MV-4-11 (cell line): ENCODE results near the gene FOXE3.

Source experiments
- DNase-seq: peaks from one replicate; lab custom pipeline; 2025; lab: John Stamatoyannopoulos, UW

Gene FOXE3

DNA sequence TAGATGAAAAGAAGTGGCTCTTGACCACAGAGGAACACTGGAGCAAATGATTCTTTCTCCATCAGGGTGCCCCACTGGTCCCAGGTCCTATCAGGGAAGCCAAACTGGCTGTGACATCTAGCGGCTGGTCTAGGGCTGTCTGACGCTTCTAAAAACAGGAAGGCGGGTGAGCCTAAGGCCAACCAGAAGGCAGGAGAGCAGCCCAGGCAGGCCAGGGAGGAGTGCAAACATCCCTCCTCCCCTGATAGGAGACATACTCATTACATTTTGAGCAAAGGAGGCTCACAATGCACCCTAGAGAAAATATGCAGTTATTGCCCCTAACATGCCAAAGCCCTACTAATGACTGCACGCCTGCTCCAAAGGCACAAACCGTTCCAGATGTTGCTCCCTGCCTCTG lies 10.4 kb upstream of the FOXE3 start:
- peak; percentile 69 for DNase-seq

DNA sequence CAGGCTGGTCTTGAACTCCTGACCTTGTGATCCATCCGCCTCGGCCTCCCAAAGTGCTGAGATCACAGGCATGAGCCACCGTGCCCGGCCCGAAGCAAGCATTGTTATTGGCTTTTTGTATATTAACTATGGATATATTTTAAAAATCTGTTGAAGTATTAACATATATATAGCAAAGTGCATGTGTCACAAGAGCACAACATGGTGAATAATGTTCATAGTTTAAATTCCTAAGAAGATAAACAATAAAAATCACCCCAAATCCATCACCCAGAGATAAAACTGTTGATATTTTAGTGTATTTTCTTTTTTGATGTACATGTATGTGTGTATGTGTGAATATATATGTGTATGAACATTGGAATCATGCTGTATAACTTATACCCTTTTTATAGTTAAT lies 9.1 kb upstream of the FOXE3 start:
- no peak for DNase-seq

DNA sequence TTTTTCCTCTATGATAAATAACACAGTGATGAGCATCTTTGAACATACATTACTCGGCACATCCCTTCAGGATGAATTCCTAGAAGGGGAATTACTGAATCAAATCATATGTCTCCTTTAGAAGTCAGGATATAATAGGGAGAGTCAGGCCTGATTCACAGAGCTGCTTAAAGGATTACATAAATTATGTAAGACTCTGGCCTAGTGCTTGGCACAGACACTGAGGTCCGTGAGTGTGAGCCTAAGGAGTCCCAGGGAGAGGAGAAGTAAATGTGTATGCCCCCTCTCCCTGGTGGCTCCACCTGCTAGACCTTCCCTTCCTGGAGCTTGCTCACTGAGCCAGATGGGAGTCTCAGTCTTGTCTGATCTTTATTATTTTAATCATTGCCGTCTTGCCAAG lies 8.6 kb upstream of the FOXE3 start:
- no peak for DNase-seq

DNA sequence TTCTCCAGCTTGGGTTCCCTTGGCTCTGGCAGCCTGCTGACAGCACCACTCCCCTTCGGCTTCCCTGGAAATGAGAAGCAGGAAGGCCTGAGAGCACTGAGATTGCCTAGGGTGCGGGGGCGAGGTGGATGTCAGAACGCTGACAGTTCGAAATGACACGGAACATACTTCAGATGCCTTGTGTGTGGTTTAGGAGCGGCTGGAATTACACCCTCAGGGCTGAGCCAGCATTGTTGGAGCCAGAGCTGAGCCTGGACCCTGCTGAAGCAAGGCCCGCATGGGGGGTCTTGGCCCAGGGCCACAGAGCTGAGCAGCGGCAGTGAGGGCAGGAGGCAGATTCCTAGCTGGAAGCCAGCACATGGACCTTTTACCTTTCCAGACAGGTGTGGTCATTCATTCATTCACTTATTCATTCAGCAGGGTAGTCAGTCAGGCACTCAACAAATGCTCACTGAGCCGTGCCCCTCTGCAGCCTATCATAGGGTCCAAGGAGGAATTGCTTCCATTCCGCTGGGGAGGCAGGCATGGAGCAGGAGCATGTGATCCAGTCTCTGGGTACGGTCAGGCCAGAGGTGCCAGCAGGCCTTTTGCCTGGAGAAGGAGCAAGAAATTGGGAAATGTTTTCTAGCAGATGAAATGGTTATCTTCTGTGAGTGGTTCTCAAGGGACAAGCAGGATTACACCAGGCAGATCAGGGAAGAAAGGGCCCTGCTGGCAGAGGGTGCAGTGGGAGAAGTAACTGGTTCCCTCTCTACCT lies 6.6 kb upstream of the FOXE3 start:
- DNase-seq: no peak

DNA sequence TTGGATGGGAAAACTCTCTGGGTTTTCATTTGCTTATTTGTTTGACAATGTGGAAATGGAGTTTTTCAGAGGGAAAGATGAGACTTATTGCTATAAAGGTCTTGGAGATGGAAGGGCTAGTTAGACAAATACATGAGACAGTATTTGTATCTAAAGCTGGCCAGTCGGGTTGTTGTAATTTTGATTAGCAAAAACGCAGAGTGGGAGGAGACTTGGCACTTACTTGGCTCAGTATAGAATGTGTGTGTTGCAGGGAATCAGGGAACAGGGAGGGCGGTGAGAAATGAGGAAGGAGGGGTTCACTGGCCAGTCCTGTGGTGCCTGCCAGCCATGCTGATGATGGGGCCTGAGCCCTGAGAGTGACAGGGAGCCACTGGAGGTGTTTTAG lies 6.0 kb upstream of the FOXE3 start:
- DNase-seq: peak; percentile 17

DNA sequence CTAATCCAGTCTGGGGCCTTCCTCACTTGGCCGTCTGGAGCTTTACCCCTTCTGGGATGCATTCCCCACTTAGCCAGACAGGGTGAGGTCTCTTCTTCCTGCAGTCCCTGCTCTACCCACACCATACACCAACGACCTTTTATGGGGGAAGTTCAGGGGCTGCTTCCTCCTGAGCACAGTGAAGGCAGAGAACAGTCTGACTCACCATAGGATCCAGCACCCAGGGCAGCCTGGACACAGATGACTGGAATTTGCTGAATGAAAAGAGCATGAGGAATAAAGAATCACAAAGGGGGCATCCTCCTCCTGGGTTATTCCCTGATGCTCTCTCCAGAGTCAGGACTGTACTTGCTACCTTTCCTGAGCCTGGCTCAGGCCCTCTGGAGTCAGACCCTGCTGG lies 4.6 kb upstream of the FOXE3 start:
- DNase-seq: peak; percentile 63

DNA sequence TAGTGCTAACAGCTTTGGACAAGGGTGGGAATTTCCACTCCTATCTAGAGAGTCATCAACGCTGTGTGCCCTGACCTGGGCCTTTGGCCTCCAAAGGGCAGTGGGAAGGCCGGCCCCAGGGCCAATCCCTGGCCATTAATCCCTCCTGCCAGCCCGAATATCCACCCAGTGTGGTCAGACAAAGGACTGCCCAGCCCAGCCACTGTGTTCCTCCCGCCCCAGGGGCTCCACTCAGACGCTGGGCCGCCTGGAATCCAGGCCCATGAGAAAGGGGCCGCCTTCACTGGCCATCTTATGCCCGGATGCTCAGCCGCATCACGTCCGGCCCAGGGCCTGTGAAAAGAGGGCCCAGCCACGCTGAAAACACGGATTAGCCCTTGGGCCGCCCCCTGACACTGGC lies 3.6 kb upstream of the FOXE3 start:
- no peak for DNase-seq

DNA sequence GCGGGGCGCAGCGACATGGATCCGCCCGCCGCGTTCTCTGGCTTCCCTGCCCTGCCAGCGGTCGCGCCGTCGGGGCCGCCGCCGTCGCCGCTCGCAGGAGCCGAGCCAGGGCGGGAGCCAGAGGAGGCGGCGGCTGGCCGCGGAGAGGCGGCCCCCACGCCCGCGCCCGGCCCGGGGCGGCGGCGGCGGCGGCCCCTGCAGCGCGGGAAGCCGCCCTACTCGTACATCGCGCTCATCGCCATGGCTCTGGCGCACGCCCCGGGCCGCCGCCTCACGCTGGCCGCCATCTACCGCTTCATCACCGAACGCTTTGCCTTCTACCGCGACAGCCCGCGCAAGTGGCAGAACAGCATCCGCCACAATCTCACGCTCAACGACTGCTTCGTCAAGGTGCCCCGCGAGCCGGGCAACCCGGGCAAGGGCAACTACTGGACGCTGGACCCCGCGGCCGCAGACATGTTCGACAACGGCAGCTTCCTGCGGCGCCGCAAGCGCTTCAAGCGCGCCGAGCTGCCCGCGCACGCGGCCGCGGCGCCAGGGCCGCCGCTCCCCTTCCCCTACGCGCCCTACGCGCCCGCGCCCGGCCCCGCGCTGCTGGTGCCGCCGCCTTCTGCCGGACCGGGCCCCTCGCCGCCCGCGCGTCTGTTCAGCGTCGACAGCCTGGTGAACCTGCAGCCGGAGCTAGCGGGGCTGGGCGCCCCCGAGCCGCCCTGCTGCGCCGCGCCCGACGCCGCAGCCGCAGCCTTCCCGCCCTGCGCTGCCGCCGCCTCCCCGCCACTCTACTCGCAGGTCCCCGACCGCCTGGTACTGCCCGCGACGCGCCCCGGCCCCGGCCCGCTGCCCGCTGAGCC lies 459 bp downstream of the FOXE3 start:
- DNase-seq: no peak

DNA sequence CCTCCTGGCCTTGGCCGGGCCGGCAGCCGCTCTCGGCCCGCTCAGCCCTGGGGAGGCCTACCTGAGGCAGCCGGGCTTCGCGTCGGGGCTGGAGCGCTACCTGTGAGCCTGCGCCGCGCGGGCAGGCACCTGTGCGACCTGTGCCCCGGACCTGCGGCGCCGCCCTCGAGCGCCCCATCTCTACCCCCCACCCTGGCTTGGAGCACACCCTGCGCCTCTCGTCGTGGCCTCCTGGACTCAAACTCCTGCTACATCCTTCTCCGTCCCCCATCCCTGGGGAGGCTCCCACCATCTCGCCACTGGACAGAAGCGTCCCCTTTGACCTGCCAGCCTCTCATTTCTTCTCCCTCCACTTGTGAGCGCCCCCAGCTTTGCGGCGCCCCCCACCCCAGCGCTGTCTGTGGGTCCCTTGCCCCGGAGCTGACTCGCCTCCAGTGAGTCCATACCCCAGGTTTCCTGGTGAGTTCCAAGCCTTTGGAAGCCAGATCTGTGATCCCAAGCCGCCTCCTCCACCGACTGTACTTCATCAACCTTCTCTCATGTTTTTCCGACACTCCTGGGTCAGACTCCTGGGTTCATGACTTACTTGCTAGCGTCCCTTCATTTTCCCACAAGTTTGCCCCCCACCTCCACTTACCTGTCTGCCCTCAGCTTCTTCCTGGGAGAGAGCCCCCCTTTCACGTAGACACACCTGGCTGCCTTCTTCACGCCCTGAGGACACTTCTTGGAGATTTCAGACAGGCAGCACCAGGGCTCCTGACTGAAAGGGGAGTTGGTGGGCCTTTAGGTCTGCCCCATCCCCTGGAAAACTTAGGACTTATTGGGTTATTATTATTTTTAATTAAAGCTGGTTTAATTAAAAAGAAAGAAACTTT lies 1.3 kb downstream of the FOXE3 start:
- DNase-seq: no peak

DNA sequence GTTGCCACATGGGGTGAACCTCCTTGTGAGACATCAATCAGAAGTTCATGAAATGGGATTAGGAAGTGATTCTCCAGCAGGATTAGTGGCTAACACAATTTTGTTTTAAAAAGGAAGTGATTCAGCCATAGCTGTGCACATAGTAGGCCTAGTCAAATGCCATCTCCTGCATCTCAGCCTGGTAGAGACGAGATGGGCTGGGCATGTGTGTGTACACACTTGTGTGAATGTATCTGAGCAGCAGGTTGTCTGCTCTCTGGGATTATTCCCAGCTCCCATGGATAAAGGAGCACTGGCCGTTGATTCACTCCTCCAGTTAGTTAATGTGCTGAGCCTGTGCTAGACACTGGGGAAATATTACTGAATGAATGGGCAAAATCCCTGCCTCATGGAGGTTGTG lies 2.0 kb downstream of the FOXE3 start:
- DNase-seq: peak; percentile 61

DNA sequence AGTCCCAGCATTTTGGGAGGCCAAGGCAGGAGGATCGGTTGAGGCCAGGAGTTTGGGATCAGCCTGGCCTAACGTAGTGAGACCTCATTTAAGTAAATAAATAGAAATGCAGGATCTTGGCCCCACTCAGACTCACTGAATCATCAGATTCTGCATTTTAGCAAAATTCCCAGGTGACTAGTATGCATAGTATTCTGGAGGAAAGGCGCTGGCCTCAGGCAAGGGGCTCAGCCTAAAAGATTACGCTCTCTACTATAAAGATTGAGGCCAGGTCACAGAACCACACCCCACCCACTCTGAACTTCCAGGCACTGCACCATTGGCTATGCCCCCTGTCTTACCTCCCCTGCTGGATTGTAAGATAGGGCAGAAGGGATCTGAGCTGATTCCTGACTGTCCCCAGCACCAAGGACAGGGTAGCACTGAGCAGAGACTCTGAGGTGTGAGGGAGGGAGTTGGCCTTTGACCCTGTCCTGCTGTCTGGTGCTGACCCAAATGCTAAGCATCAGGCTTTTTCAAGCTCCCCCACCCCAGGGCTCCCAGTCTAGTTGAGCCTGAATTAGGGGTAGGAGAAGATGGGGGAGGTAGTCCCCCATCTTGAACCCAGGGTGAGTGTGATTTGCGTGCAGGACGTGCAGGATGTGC lies 2.7 kb downstream of the FOXE3 start:
- DNase-seq: no peak

DNA sequence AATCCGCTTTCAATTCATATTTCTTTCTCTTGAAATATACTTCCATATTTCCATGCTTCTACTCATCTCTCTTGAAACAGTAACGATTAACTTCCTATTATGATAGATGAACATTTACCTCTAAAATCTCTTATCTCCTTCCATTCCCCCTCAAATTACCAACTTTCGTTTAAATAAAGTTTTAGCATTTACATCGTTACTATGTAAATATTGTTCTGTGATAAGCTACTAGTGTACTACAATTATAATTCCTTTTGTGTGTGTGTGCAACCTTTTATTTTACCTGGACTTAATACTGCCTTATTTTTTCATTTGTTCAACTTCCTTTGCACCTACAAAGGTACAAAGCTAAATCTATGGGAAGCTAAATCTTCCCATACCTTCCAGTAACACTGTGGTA lies 4.5 kb downstream of the FOXE3 start:
- no peak for DNase-seq

DNA sequence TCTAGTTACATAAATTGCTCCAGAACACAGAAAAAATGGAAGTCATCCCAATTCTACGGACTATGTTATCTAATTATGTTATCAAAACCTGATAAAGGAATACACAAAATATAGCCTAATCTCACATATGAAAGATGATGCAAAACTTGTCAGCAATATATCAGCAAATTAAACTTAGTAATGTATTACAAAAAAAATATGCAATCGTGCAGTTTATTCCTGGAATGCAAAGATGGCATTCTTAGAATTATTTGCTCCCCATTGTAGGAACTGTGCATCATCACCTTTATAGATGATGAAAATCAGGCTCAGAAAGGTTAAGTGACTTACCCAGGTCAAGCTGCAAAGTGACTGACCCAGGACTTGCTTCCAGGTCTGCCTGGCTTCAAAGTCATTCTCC lies 7.8 kb downstream of the FOXE3 start:
- no peak for DNase-seq

DNA sequence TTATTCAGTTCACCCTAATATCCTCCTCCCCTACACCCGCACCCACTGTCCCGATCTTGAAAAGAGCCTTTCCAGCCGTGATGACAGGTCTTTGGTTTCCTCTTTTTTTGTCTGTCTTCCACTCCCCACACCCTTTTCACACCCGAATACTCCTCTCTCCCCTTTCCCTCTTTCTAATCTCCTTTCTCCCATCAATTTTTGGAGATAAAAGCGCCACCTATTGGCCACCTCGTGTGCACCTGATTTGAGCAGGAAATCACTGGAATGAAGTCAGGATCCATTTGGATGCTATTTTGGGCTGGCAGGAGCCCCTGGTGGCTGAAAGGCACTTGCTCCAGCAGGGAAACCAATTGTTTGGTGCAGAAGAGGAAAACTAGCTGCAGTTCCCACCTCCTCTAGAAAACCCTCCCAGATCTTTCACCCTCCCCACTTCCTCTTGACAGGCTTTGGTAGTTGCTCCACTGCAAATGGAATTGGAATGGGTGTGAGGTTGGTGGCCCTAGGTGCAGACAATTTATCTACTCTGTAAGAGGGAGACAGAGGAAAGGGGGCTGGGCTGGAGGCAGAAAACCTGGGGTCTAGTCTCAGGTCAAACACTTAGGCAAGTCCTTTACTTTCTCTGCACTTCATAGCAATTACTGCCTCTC lies 8.4 kb downstream of the FOXE3 start:
- peak; percentile 13 for DNase-seq

DNA sequence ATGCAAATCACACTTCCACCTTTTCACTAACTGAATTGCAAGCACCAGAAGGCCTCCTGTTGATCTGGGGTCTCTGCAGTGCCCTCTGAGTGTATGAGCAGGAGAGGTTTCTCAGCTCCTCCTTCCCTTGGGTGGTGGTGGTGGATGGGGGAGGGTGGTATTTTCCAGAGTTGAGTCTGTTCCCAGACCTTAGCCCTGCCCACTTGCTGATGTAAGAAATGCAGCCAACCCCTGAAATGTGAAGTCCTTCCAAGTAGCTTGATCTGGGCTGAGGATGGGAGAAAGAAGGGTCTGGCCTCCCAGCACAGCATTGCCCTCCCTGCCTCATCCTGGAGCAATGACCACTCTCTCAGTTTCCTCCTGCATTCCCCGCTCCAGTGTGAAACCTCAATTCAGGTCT lies 15.4 kb downstream of the FOXE3 start:
- peak; percentile 3 for DNase-seq

DNA sequence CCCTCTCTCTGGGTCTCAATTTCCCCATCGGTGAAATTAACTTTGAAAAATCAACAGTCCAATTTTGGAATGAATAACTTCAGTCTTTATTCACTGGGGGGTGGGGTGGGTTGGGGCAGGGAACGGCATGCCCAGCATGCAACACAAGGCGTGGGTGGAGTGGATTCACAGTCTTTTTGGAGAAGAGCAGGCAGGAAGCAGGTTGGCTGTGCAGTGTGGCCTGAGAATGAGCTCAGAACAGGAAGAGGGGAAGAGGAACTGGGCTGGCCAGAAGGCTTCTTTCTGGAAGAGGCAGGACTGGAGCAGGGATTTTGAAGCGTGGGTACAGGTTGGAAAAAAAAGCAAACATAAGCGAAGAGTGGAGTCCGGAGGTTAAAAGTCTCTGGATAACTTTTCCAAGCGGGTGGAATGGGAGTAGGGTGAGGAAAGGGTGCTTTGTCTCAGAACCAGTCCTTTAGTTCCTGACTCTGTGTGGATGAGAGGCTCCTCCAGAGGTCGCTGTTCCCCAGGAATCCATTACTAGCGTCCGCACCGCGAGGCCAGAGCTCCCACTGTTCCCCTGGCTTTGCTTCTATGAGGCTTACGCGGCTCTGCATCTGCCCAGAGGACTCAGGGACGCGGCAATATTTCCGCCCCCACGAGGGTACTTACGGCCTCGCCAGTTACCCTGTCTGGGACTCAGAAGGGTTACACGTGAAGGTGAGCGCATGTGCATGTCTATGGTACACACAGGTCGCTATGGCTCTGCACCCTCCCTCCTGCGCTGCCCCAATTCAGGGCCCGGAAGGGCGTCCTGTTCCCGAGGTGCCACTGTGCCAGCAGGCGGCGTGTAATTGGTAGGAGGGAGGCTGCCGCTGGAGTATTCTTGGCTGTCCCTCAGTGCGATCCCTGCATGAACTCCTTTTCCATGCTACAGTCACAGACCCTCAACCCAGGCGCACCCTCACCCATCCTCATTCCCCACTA lies 16.3 kb downstream of the FOXE3 start:
- peak; percentile 84 for DNase-seq

DNA sequence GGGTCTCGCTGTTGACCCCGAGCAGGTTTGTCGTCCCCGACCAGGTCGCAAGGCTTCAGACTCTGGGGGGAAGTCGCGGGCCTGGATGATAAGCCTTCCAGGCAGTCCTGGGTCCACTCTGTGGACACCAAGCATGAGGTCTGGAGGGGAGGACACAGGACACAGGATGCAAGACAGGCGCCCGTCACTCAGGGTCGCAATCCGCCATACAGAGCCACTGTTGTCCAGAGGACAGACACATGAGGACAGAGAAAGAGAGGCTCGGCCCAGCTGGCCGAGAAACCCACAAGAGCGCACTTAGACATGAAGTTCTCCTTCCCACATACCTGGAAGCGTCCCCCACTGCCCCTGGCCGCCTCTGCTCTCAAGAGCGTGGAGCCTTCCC lies 16.9 kb downstream of the FOXE3 start:
- DNase-seq: no peak

DNA sequence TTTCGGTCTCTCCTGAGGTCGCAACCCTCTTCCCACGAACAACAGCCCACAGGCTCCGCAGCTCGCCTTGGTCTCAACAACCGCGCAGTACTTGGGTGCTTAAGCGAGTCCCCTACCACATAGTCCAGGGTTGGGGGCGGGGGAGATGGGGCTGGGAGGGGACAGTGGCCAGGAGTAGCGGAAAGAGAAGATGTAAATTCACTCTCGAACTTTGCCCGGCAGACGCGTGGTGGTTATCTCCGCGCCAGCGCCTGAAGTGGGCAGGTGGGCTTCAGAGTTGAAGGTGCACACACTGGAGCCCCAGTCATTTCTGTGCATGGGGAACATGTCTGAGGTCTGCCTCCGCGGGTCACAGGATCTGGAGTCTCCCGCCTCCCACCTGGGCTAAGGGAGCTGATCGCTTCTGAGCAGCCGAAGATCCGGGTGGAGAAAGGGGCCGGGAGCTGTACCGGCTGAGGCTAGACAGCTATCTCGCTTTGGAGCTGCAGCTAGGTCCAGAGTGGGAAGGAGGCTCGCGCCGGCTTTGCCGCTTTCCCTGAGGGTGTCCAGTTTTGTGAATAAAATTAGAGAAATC lies 17.5 kb downstream of the FOXE3 start:
- no peak for DNase-seq

DNA sequence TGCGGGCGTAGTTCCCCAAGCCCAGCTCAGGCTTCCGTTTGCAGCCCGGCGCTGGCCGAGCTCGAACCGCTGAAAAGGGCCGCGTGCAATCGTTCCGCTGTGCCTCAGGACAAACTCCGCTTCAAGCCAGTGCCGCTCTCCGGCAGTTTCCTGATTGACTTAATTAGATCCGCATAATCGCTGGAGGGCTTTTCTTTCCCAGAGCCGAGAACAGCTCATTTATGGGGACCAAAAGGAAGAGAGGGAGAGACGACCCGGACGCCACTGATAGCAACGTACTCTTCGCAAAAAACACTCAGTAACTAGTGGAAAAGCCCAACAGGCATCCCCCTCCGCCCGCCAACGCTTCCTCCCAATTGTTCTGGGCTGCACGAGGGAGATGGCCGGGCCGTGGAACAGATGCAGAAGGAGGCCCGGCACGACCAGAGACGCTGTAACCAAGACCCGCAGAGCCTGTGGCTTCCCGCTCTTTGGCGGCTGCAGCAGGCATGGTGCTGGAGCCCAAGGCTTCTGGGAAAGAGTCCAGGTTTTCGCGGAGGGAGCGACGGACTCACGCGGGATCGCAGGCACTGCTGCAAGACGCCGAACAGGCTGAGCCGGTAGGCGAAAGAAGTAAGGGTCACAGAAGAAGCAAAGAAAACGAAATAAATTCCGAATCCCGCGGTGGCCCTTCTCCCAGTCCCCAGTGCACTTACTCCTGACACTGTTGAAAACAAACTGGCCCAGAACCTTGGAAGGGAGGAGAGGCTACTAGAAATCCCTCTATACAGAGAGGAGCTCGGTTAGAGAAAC lies 18.2 kb downstream of the FOXE3 start:
- peak; percentile 31 for DNase-seq
